Ectodermal cell (in vitro differentiated cells): ENCODE data around the gene SUN1.
"Not testable (repeated sequence)": the region's sequence is repeated elsewhere in the genome, so short reads cannot be mapped to it uniquely, and the experiment has no call there.

Source experiments
- H3K27ac ChIP-seq: 2 replicates; pipeline ENCODE4 v1.7.0; 2013; ENCODE audit warnings: mild to moderate bottlenecking, low read depth, low read length; ENCODE audit not compliant: insufficient read depth, poor library complexity, severe bottlenecking
- H3K27me3 ChIP-seq: 2 replicates; pipeline ENCODE4 v1.7.0; 2013; ENCODE audit warnings: mild to moderate bottlenecking, low read length; ENCODE audit not compliant: insufficient read depth, control insufficient read depth, poor library complexity, severe bottlenecking
- H3K36me3 ChIP-seq: one replicate; pipeline ENCODE4 v1.7.0; 2013; ENCODE audit warnings: low read length; ENCODE audit not compliant: control insufficient read depth, insufficient read depth
- H3K4me1 ChIP-seq: one replicate; pipeline ENCODE4 v1.7.0; 2013; ENCODE audit warnings: low read length; ENCODE audit not compliant: control insufficient read depth, insufficient read depth
- H3K4me3 ChIP-seq: 2 replicates; pipeline ENCODE4 v1.7.0; 2013; ENCODE audit warnings: low read depth, low read length, control low read depth; ENCODE audit not compliant: insufficient read depth
- H3K9me3 ChIP-seq: 2 replicates; pipeline ENCODE4 v1.7.0; 2013; ENCODE audit warnings: mild to moderate bottlenecking, low read length, moderate library complexity; ENCODE audit not compliant: control insufficient read depth
- WGBS, 2 experiments: methylation state at CpG; one replicate each; pipeline ENCODE4 v1.1.7; 2013; ENCODE audit warnings: missing lambda C conversion rate in 2 of 2; 5-methylcytosine and 5-hydroxymethylcytosine counted together

The SUN1 gene

GRCh38 chr7:845091-845490 is 12.8 kb downstream of the SUN1 start:
- H3K27ac ChIP-seq: no peak overlapping the region
- H3K4me3 ChIP-seq: no peak overlapping the region
- peaks cover 8% of the 10 kb centered on the region for H3K36me3 ChIP-seq
- H3K9me3 ChIP-seq: no peaks in the 10 kb centered on the region
- peaks cover 6% of the 10 kb centered on the region for H3K4me1 ChIP-seq
- H3K27me3 ChIP-seq: no peaks in the 10 kb centered on the region
- 95 to 96% methylated on average over 22 of the region's 22 CpGs for WGBS, 2 experiments

GRCh38 chr7:845731-846130 is 13.5 kb downstream of the SUN1 start:
- Histone ChIP-seq H3K27ac (no peak overlapping the region), H3K9me3 (no peaks in the 10 kb centered on the region), H3K27me3 (no peaks in the 10 kb centered on the region), H3K4me1 (peaks cover 6% of the 10 kb centered on the region), H3K36me3 (peaks cover 5% of the 10 kb centered on the region), H3K4me3 (no peak overlapping the region)
- WGBS, 2 experiments: 96 to 99% methylated on average over 11 of the region's 11 CpGs

DNA sequence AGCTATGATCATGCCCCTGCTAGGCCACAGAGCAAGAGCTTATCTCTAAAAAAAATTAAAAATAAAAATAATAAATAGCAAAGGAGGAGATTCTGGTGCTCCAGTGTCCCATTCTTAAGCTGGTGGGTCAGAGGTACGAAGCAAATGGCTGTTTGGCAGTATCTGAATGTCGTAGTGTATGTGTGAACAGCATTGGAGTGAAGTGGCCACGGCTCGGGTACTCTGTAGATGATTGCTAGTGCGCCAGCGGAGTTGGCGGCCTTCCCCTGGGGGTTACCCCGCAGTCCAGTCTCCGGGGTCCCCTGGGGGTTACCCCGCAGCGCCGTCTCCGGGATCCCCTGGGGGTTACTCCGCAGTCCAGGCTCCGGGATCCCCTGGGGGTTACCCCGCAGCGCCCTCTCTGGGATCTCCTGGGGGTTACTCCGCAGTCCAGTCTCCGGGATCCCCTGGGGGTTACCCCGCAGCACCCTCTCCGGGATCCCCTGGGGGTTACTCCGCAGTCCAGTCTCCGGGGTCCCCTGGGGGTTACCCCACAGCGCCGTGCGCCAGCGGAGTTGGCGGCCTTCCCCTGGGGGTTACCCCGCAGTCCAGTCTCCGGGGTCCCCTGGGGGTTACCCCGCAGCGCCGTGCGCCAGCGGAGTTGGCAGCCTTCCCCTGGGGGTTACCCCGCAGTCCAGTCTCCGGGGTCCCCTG is 14.8 kb downstream of the SUN1 start:
- not testable (repeated sequence) for H3K27me3 ChIP-seq, H3K4me1 ChIP-seq, H3K36me3 ChIP-seq, H3K27ac ChIP-seq, H3K9me3 ChIP-seq, H3K4me3 ChIP-seq
- 94 to 95% methylated on average over 28 to 30 of the region's 37 CpGs for WGBS, 2 experiments

DNA sequence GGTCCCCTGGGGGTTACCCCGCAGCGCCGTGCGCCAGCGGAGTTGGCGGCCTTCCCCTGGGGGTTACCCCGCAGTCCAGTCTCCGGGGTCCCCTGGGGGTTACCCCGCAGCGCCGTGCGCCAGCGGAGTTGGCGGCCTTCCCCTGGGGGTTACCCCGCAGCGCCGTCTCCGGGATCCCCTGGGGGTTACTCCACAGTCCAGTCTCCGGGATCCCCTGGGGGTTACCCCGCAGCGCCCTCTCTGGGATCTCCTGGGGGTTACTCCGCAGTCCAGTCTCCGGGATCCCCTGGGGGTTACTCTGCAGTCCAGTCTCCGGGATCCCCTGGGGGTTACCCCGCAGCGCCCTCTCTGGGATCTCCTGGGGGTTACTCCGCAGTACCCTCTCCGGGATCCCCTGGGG is 15.5 kb downstream of the SUN1 start:
- WGBS, 2 experiments: 95% methylated on average over 21 of the region's 28 CpGs
- H3K27ac ChIP-seq, H3K4me1 ChIP-seq, H3K4me3 ChIP-seq, H3K27me3 ChIP-seq, H3K9me3 ChIP-seq: not testable (repeated sequence)
- peaks cover 12% of the 10 kb centered on the region for H3K36me3 ChIP-seq

GRCh38 chr7:849145-849544 is 16.9 kb downstream of the SUN1 start:
- Histone ChIP-seq H3K4me1 (no peaks in the 10 kb centered on the region), H3K27ac (no peak overlapping the region), H3K4me3 (no peak overlapping the region), H3K36me3 (peaks cover 20% of the 10 kb centered on the region), H3K9me3 (no peaks in the 10 kb centered on the region), H3K27me3 (no peaks in the 10 kb centered on the region)
- 92 to 94% methylated on average over 14 of the region's 14 CpGs for WGBS, 2 experiments

DNA sequence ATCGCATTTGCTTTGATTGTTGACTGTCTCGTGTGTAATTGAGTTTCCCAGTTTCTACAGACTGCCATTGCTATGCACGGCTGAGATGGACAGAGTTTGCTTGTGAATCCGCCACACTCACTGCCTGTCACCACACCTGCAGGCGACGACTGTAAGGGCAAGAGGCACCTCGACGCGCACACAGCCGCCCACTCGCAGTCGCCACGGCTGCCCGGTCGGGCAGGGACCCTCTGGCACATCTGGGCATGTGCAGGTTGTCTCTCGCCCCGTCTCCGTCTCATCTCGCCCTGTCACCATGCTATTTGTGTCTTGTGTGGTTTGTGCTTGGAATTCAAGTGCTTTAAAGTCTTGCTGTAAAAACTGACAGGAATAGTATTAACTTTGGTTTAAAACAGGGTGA is 17.5 kb downstream of the SUN1 start:
- H3K4me3 ChIP-seq: no peak overlapping the region
- peaks cover 26% of the 10 kb centered on the region for H3K36me3 ChIP-seq
- H3K27me3 ChIP-seq: no peaks in the 10 kb centered on the region
- H3K4me1 ChIP-seq: no peaks in the 10 kb centered on the region
- WGBS, 2 experiments: 97 to 98% methylated on average over 19 of the region's 19 CpGs
- no peaks in the 10 kb centered on the region for H3K9me3 ChIP-seq
- H3K27ac ChIP-seq: no peak overlapping the region

DNA sequence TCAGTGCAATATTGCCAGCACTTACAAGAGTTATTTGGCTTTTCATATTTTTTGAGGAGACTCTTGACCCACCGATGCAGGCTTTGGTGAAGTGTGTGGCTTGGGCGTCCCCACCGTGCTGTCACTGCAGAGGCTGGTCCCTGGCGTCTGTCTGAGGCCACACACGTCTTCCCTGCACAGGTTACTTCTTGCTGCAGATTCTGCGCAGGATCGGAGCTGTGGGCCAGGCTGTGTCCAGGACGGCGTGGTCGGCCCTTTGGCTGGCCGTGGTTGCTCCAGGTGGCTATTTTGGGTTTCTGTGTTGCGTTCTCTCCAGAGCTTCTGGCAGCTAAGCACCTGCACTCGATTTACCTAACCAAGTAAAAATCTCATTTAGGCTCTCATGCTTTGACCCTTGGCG is 18.9 kb downstream of the SUN1 start:
- H3K9me3 ChIP-seq: no peaks in the 10 kb centered on the region
- H3K36me3 ChIP-seq: peaks cover 26% of the 10 kb centered on the region
- H3K4me3 ChIP-seq: no peak overlapping the region
- no peak overlapping the region for H3K27ac ChIP-seq
- H3K4me1 ChIP-seq: no peaks in the 10 kb centered on the region
- WGBS, 2 experiments: 91% methylated on average over 14 of the region's 14 CpGs
- no peaks in the 10 kb centered on the region for H3K27me3 ChIP-seq

- peaks cover 32% of the 10 kb centered on the region for H3K36me3 ChIP-seq
- 91 to 92% methylated on average over 33 of the region's 33 CpGs for WGBS, 2 experiments
- H3K4me3 ChIP-seq: no peak overlapping the region
- H3K4me1 ChIP-seq: no peaks in the 10 kb centered on the region
- H3K9me3 ChIP-seq: no peaks in the 10 kb centered on the region
- no peaks in the 10 kb centered on the region for H3K27me3 ChIP-seq
- no peak overlapping the region for H3K27ac ChIP-seq
Observed at GRCh38 chr7:853366-854117, 21.3 kb downstream of the SUN1 start.

DNA sequence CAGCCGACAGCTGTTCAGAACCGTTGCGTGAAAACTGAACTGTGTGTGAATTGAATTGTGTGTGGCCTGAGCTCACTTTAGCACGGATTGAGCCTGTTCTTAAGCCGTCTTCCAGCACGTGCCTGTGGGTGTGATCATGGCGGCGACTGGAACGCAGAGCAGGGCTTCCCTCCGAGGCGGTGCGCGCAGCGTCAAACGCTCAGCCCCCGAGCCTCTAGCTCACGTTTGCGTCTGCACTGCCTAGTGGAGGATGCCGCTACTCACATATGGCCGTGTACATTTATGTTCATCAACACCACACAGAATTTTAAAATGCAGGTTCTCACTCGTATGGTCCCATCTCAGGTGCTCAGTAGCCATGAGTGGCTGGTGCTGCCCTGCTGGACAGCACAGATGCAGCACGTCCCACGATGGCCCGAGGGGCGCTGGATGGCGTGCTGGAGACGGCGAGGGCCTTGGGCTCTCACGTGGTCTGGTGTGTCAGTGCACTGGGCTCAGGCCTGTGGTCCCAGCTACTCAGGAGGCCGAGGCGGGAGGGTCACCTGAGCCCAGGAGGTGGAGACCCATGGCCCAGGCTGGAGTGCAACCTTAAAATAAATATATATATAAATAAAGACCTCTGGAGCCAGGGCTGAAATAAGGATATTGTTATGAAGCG is 22.0 kb downstream of the SUN1 start:
- no peaks in the 10 kb centered on the region for H3K27me3 ChIP-seq
- H3K9me3 ChIP-seq: no peaks in the 10 kb centered on the region
- H3K27ac ChIP-seq: no peak overlapping the region
- H3K4me1 ChIP-seq: no peaks in the 10 kb centered on the region
- no peak overlapping the region for H3K4me3 ChIP-seq
- WGBS, 2 experiments: 93 to 96% methylated on average over 32 of the region's 32 CpGs
- peaks cover 34% of the 10 kb centered on the region for H3K36me3 ChIP-seq

DNA sequence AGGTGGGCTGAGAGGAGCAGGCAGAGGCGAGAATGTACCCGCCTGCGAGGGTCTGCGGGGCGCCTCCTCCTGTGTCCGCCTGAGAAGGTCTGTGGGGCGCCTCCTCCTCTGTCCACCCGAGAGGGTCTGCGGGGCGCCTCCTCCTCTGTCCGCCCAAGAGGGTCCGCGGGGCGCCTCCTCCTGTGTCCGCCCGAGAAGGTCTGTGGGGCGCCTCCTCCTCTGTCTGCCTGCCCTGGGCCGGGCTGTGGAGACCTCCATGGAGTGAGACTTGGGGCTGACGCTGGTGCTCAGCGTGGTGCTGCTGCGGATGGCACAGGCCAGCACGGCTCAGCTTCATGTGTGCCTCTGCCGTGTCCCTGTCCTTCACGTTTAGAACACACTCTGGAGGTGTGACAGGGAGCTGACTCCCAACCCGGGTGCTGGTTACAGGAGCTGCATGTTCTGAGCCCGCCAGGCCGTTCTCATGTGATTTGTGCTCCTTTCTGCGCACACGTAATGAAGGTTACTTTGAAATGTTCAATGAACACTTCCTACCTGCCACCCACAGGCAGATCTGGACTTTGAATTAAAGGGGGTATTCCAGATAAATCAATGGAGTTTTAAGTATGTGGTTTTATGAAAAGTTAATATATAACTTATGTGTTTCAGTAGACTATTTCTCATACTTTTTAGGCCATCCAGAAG is 23.6 kb downstream of the SUN1 start:
- H3K27ac ChIP-seq: no peak overlapping the region
- H3K4me1 ChIP-seq: no peaks in the 10 kb centered on the region
- no peak overlapping the region for H3K4me3 ChIP-seq
- peaks cover 48% of the 10 kb centered on the region for H3K36me3 ChIP-seq
- no peaks in the 10 kb centered on the region for H3K9me3 ChIP-seq
- 94 to 96% methylated on average over 29 of the region's 29 CpGs for WGBS, 2 experiments
- no peaks in the 10 kb centered on the region for H3K27me3 ChIP-seq
